Measurements from ENCODE around the gene GAL3ST2.
"Not testable (repeated sequence)": the region's sequence is repeated elsewhere in the genome, so short reads cannot be mapped to it uniquely, and the experiment has no call there.

GAL3ST2 gene

GRCh38 chr2:241739651-241740050 is 37.0 kb upstream of the GAL3ST2 start:
- no peak for TF ChIP-seq CTCF (IDR thresholded peaks at IDR 0.05; ENCODE audit: insufficient read depth, low read depth, low read length, missing control alignments)
- H3K4me3 ChIP-seq (ENCODE audit: low read length): no peak overlapping the region
- peak; percentile 25 for DNase-seq (ENCODE audit: low read depth)

DNA sequence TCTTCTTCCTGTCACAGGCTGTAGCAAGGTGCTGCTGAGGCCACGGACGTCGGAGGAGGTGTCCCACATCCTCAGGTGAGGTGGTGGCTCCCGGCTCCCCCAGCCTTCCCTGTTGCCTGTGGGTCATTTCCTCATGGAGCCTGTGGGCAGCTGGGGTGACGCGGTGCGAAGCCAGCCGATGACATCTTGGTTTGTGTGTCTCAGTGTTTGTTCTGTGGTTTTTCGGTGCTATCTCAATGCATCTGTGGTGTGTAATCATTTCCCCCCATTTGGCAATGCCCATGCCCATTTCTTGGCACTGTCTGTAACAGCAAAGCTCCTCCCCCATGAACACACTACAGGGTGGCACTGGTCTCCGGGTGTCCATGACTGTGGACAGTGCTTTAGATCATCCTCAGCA is 35.6 kb upstream of the GAL3ST2 start:
- no peak overlapping the region for H3K4me3 ChIP-seq (ENCODE audit: low read length)
- peak; percentile 67 for DNase-seq (ENCODE audit: low read depth)
- no peak for TF ChIP-seq CTCF (IDR thresholded peaks at IDR 0.05; ENCODE audit: insufficient read depth, low read depth, low read length, missing control alignments)

- TF ChIP-seq CTCF (IDR thresholded peaks at IDR 0.05; ENCODE audit: insufficient read depth, low read depth, low read length, missing control alignments): no peak
- no peak for DNase-seq (ENCODE audit: low read depth)
- no peak overlapping the region for H3K4me3 ChIP-seq (ENCODE audit: low read length)
Observed at GRCh38 chr2:241742320-241742939, 34.2 kb upstream of the GAL3ST2 start.

DNA sequence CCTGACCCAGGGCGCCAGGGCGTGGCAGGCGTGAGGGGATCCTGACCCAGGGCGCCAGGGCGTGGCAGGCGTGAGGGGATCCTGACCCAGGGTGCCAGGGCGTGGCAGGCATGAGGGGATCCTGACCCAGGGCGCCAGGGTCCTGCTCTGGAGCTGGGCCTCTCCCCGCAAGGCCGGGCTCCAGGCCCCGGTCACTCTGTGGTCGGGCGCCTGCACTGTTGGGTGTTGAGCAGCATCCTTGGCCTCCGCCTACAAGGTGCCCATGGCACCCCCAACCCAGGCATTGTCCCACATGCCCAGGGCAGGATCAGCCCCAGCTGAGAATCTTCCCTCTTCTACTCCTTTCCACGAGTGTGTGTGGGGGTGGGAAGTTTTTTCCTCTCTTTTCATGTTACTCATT is 33.6 kb upstream of the GAL3ST2 start:
- not testable (repeated sequence) for H3K4me3 ChIP-seq (ENCODE audit: low read length); DNase-seq (ENCODE audit: low read depth)

GRCh38 chr2:241743620-241744019 is 33.0 kb upstream of the GAL3ST2 start:
- H3K4me3 ChIP-seq (ENCODE audit: low read length): no peak overlapping the region
- no peak for TF ChIP-seq CTCF (IDR thresholded peaks at IDR 0.05; ENCODE audit: insufficient read depth, low read depth, low read length, missing control alignments)
- no peak for DNase-seq (ENCODE audit: low read depth)

DNA sequence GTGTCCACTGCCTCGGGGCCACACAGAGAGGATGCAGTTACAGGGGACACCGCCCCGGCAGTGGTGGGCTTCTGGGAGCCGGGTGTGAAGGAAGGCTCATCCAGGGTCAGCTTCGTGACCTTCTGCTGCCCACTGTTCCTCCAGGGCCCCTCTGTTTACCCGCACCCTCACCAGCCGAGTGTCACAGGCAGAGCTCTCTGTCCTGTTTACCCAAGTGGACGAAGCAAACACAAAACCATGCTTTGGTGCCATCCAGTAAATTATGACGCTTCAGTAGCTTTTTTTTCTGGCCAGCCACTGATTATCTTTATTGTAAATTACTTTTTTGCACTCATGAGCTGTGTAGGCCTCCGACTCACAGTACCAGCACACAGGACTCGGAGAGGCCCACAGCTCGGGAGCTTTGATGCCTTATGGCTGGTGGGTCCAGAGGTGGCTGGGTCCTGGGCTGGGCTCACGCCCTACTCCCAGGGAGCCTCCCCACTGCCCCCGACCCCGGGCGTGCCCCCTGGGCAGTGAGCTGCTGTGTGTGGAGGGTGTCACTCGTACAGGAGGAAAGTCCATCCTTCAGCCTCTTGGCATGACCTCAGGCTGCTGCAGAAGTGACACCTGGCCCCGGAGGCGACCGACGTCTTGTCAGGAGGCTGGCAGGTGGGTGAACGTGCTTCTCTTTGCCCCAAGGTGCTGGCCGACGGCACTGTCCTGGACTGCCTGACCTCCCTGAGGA is 32.4 kb upstream of the GAL3ST2 start:
- no peak for TF ChIP-seq CTCF (IDR thresholded peaks at IDR 0.05; ENCODE audit: insufficient read depth, low read depth, low read length, missing control alignments)
- no peak for DNase-seq (ENCODE audit: low read depth)
- H3K4me3 ChIP-seq (ENCODE audit: low read length): no peak overlapping the region

DNA sequence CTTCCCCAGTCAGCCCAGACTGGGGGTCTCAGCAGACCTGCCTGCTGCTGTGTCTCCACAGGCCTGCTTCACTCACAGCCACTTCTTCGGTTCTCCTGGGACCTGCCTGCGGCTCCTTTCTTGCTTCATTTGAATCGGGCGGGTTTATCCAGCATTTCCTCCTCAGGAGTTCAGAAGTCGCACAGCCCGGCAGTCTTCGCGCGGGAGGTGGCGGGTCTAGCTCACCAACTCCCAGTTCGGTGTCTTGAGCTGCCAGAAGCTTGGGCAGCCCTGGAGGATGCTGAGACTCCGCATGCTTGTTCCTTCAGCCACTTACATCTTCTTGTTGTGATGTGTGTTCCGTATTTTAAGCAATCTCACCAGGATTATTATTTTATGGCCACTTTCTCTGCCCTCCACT is 31.3 kb upstream of the GAL3ST2 start:
- TF ChIP-seq CTCF (IDR thresholded peaks at IDR 0.05; ENCODE audit: insufficient read depth, low read depth, low read length, missing control alignments): no peak
- no peak for DNase-seq (ENCODE audit: low read depth)
- no peak overlapping the region for H3K4me3 ChIP-seq (ENCODE audit: low read length)

Measured in epithelial cell of esophagus (primary cell).